Tibial nerve (tissue), 4 donors: ENCODE measurements around the gene GPX8. TPM values are rescaled to one million over a fixed set of nuclear protein-coding genes. Genes with fewer than 3 reads are reported as not detected.

ENCODE experiments used
- DNase-seq, 2 donors: peaks; one replicate each; pipeline ENCODE4 v3.0.0-alpha.2; 2019; ENCODE audit warnings: low spot score in 2 of 2
- H3K27ac ChIP-seq, 4 donors: fragments of 200-600 bp; sonication (generic) in 3 of 4; one replicate each; pipeline ENCODE4 v1.5.1; 2017 to 2019; ENCODE audit warnings: mild to moderate bottlenecking in 1 of 4
- H3K27me3 ChIP-seq, 2 donors: fragments of 200-600 bp; sonication (generic) in 1 of 2; one replicate each; pipeline versions ENCODE4 v1.5.1 to v1.6.0; 2017 to 2019
- H3K36me3 ChIP-seq, 3 donors: fragments of 200-600 bp; sonication (generic); one replicate each; pipeline ENCODE4 v1.5.1; 2018 to 2019
- H3K4me1 ChIP-seq, 4 donors: fragments of 200-600 bp; sonication (generic) in 3 of 4; one replicate each; pipeline ENCODE4 v1.5.1; 2017 to 2019
- H3K4me3 ChIP-seq, 4 donors: fragments of 200-600 bp; sonication (generic) in 3 of 4; one replicate each; pipeline ENCODE4 v1.5.1; 2017 to 2019; ENCODE audit warnings: mild to moderate bottlenecking in 1 of 4, moderate library complexity in 1 of 4
- H3K9me3 ChIP-seq, 4 donors: fragments of 200-600 bp; sonication (generic) in 3 of 4; one replicate each; pipeline ENCODE4 v1.5.1; 2017 to 2019
- CTCF ChIP-seq, 5 experiments: fragments of 200-600 bp in 3 of 5; fragments of 450-650 bp in 2 of 5; sonication (generic) in 3 of 5; IDR thresholded peaks; one replicate each; pipeline ENCODE4 v1.5.1; 2016 to 2019; ENCODE audit warnings: antibody characterized with exemption in 5 of 5, mild to moderate bottlenecking in 3 of 5, moderate library complexity in 2 of 5
- EP300 ChIP-seq, 2 donors: sonication (generic); formaldehyde crosslinking; IDR thresholded peaks; one replicate each; pipeline ENCODE4 v1.6.1; 2017; ENCODE audit warnings: antibody characterized with exemption in 2 of 2, mild to moderate bottlenecking in 1 of 2
- POLR2A ChIP-seq, 2 donors: fragments of 450-650 bp; IDR thresholded peaks; one replicate each; pipeline ENCODE4 v1.6.1; 2017; ENCODE audit warnings: antibody characterized with exemption in 2 of 2, mild to moderate bottlenecking in 2 of 2, moderate library complexity in 2 of 2
- WGBS, 2 donors: methylation state at CpG; one replicate each; pipeline ENCODE4 v1.1.5; 2018; 5-methylcytosine and 5-hydroxymethylcytosine counted together
- total RNA-seq, 4 donors: library from RNA; depleted of rRNA; stranded (reverse); fragments of >200 nt; gene quantifications; one replicate each; pipeline ENCODE4 v1.1.0, GENCODE V29; 2016

The GPX8 gene
- total RNA-seq, 4 donors from 2014 or later: 12.0 to 26.7 (median 19.5) TPM

- Histone ChIP-seq H3K9me3 (no peaks in the 10 kb centered on the region), H3K27me3 (no peaks in the 10 kb centered on the region), H3K4me1 (peaks cover 0 to 6% (median 0%) of the 10 kb centered on the region in 4 donors), H3K4me3 (no peak overlapping the region), H3K27ac (no peak overlapping the region), H3K36me3 (no peaks in the 10 kb centered on the region)
- WGBS, 2 donors: 60 to 78% methylated on average over 4 of the region's 4 CpGs
- TF ChIP-seq POLR2A (IDR thresholded peaks at IDR 0.05): no peak
- TF ChIP-seq CTCF (IDR thresholded peaks at IDR 0.05): no peak
- TF ChIP-seq EP300 (IDR thresholded peaks at IDR 0.05): no peak
- no peak for DNase-seq
Observed at GRCh38 chr5:55143624-55144023, 16.3 kb upstream of the GPX8 start.

GRCh38 chr5:55146080-55146479 is 13.9 kb upstream of the GPX8 start:
- 84 to 85% methylated on average over 8 of the region's 8 CpGs for WGBS, 2 donors
- H3K4me3 ChIP-seq: no peak overlapping the region
- no peaks in the 10 kb centered on the region for H3K27me3 ChIP-seq
- DNase-seq: no peak
- no peaks in the 10 kb centered on the region for H3K9me3 ChIP-seq
- peaks cover 0 to 6% (median 0%) of the 10 kb centered on the region in 4 donors for H3K4me1 ChIP-seq
- H3K36me3 ChIP-seq: no peaks in the 10 kb centered on the region
- H3K27ac ChIP-seq: no peak overlapping the region
- TF ChIP-seq EP300 (IDR thresholded peaks at IDR 0.05): no peak
- no peak for TF ChIP-seq POLR2A (IDR thresholded peaks at IDR 0.05)
- TF ChIP-seq CTCF (IDR thresholded peaks at IDR 0.05): no peak

GRCh38 chr5:55146543-55147151 is 13.3 kb upstream of the GPX8 start:
- H3K4me1 ChIP-seq: peaks cover 0 to 6% (median 0%) of the 10 kb centered on the region in 4 donors
- TF ChIP-seq EP300 (IDR thresholded peaks at IDR 0.05): no peak
- TF ChIP-seq POLR2A (IDR thresholded peaks at IDR 0.05): no peak
- TF ChIP-seq CTCF (IDR thresholded peaks at IDR 0.05): peak; percentile 81 to 89 (median 84)
- H3K36me3 ChIP-seq: no peaks in the 10 kb centered on the region
- DNase-seq: peak; percentile 56 to 87
- no peak overlapping the region for H3K4me3 ChIP-seq
- no peaks in the 10 kb centered on the region for H3K9me3 ChIP-seq
- H3K27me3 ChIP-seq: no peaks in the 10 kb centered on the region
- WGBS, 2 donors: 8 to 10% methylated on average over 11 of the region's 11 CpGs
- H3K27ac ChIP-seq: no peak overlapping the region

GRCh38 chr5:55149308-55149795 is 10.6 kb upstream of the GPX8 start:
- Histone ChIP-seq H3K36me3 (no peaks in the 10 kb centered on the region), H3K27ac (no peak overlapping the region), H3K27me3 (no peaks in the 10 kb centered on the region), H3K4me1 (peaks cover 0 to 6% (median 0%) of the 10 kb centered on the region in 4 donors), H3K4me3 (no peak overlapping the region), H3K9me3 (no peaks in the 10 kb centered on the region)
- DNase-seq: no peak
- TF ChIP-seq POLR2A (IDR thresholded peaks at IDR 0.05): no peak
- 75 to 81% methylated on average over 2 of the region's 2 CpGs for WGBS, 2 donors

- H3K27ac ChIP-seq: no peak overlapping the region
- no peaks in the 10 kb centered on the region for H3K9me3 ChIP-seq
- WGBS, 2 donors: 66 to 86% methylated on average over 5 of the region's 5 CpGs
- H3K4me1 ChIP-seq: no peaks in the 10 kb centered on the region
- no peak for DNase-seq
- H3K27me3 ChIP-seq: no peaks in the 10 kb centered on the region
- no peak for TF ChIP-seq EP300 (IDR thresholded peaks at IDR 0.05)
- TF ChIP-seq POLR2A (IDR thresholded peaks at IDR 0.05): no peak
- TF ChIP-seq CTCF (IDR thresholded peaks at IDR 0.05): no peak
- no peak overlapping the region for H3K4me3 ChIP-seq
- no peaks in the 10 kb centered on the region for H3K36me3 ChIP-seq
Observed at GRCh38 chr5:55151923-55152842, 7.8 kb upstream of the GPX8 start.
